ENCODE data around the gene RCL1. TPM values are rescaled to one million over a fixed set of nuclear protein-coding genes. Genes with fewer than 3 reads are reported as not detected.

RCL1 gene
- total RNA-seq, 2 experiments from 2014 or later, result 16.8 TPM

GRCh38 chr9:4849369-4849768, 56.6 kb downstream of the RCL1 start:
- Mint-ChIP-seq H3K4me3 (no peak overlapping the region), H3K4me1 (ENCODE audit: low read depth) (peaks cover 3% of the 10 kb centered on the region), H3K9me3 (ENCODE audit: insufficient read depth) (no peaks in the 10 kb centered on the region), H3K36me3 (ENCODE audit: low read depth) (peaks cover 30% of the 10 kb centered on the region), H3K27me3 (ENCODE audit: low read depth) (no peaks in the 10 kb centered on the region), H3K27ac (no peak overlapping the region)
- DNase-seq, result no peak
- ATAC-seq, result no peak
- CTCF ChIA-PET, result interaction anchor here (0.9 to 3.8 kb wide), 5 partner anchors 11 to 576 kb away, joined by 3 to 26 read pairs (median 9); partner anchors contain the start of gene JAK2
- POLR2A ChIA-PET, result no interaction called here

DNA sequence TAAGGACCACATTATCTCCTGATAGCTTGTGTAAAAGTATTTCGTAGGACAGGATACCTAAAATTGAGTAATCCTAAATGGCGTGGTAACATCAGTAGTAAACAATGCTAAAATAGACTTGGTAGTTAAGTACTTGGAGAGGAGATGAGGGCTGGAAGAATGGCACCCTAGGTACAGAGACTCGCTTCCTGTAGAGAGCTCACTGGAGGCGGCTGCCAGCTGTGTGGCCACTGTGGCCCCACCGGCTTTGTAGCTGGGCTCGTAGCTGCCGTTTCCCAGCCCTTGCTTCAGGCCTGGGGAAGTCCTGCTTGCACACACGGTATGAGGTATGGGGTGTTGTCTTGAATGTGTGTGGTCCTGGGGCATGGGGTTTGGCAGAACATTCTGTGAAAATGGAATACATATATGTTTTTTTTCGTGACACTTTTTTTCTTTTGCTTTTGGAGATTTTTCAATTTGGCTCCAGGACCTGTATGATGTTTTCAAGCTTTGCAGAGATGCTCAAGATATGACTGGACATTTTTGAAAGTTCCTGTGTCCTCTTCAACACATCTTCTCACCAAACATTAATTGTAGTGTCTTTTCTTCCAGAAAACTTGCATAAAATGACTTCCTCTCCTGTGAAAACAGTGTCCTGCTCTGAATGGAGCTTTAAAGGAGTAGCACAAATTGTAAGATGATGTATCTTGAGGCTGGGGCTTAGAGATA, 58.0 kb downstream of the RCL1 start:
- H3K4me1 Mint-ChIP-seq (ENCODE audit: low read depth), result peaks cover 6% of the 10 kb centered on the region
- H3K9me3 Mint-ChIP-seq (ENCODE audit: insufficient read depth), result no peaks in the 10 kb centered on the region
- no peaks in the 10 kb centered on the region for H3K27me3 Mint-ChIP-seq (ENCODE audit: low read depth)
- H3K36me3 Mint-ChIP-seq (ENCODE audit: low read depth), result peaks cover 24% of the 10 kb centered on the region
- ChIA-PET POLR2A (interaction anchor here (0.6 to 0.8 kb wide), 3 partner anchors 11 to 36 kb away, joined by 3 to 6 read pairs (median 3); no protein-coding TSS in a partner anchor), CTCF (interaction anchor here (1.0 to 3.8 kb wide), 8 partner anchors 9 to 574 kb away, joined by 3 to 26 read pairs (median 6); partner anchors contain the start of gene JAK2)
- H3K4me3 Mint-ChIP-seq, result no peak overlapping the region
- ATAC-seq, result no peak
- H3K27ac Mint-ChIP-seq, result no peak overlapping the region
- no peak for DNase-seq

GRCh38 chr9:4852419-4852818, 59.7 kb downstream of the RCL1 start:
- ChIA-PET CTCF (interaction anchor here (0.9 to 3.8 kb wide), 5 partner anchors 13 to 136 kb away, joined by 3 to 26 read pairs (median 6); no protein-coding TSS in a partner anchor), POLR2A (no interaction called here)
- DNase-seq, result no peak

DNA sequence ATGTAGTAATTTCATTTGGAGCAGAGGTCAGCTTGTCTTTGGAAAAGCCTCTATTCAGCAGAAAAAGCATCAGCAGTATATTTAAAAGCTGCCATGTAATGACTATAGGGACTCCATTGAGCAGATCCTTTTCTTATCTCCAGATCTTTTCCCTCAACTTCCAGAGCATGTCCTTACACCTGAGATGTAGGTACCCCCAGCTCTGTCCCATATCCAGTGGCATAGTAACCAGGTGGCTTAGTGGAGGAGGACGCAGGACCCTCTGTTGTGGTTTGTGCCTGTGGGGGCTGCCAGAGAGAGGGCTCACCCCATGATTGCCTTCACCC, 61.5 kb downstream of the RCL1 start:
- POLR2A ChIA-PET, result no interaction called here
- no peak for ATAC-seq

More at GRCh38 chr9:4852419-4852818, 59.7 kb downstream of the RCL1 start:
- ATAC-seq, result no peak
- Mint-ChIP-seq H3K27ac (no peak overlapping the region), H3K9me3 (ENCODE audit: insufficient read depth) (no peaks in the 10 kb centered on the region), H3K4me3 (no peak overlapping the region), H3K4me1 (ENCODE audit: low read depth) (peaks cover 13% of the 10 kb centered on the region), H3K27me3 (ENCODE audit: low read depth) (no peaks in the 10 kb centered on the region), H3K36me3 (ENCODE audit: low read depth) (peaks cover 30% of the 10 kb centered on the region)

GRCh38 chr9:4855841-4856240, 63.1 kb downstream of the RCL1 start:
- Mint-ChIP-seq H3K4me3 (no peak overlapping the region), H3K27me3 (ENCODE audit: low read depth) (no peaks in the 10 kb centered on the region), H3K27ac (no peak overlapping the region), H3K4me1 (ENCODE audit: low read depth) (peaks cover 13% of the 10 kb centered on the region), H3K9me3 (ENCODE audit: insufficient read depth) (no peaks in the 10 kb centered on the region), H3K36me3 (ENCODE audit: low read depth) (peaks cover 46% of the 10 kb centered on the region)
- ATAC-seq, result no peak
- CTCF ChIA-PET, result interaction anchor here (1.1 to 1.3 kb wide), 2 partner anchors 68 to 96 kb away, joined by 3 read pairs; no protein-coding TSS in a partner anchor
- POLR2A ChIA-PET, result no interaction called here
- no peak for DNase-seq

More for the DNA sequence above, 61.5 kb downstream of the RCL1 start:
- Mint-ChIP-seq H3K27ac (no peak overlapping the region), H3K27me3 (ENCODE audit: low read depth) (no peaks in the 10 kb centered on the region), H3K9me3 (ENCODE audit: insufficient read depth) (no peaks in the 10 kb centered on the region), H3K4me1 (ENCODE audit: low read depth) (peaks cover 13% of the 10 kb centered on the region), H3K4me3 (no peak overlapping the region), H3K36me3 (ENCODE audit: low read depth) (peaks cover 45% of the 10 kb centered on the region)
- no peak for DNase-seq
- CTCF ChIA-PET, result interaction anchor here (1.1 to 1.2 kb wide), 3 partner anchors 16 to 133 kb away, joined by 3 to 4 read pairs (median 3); no protein-coding TSS in a partner anchor

DNA sequence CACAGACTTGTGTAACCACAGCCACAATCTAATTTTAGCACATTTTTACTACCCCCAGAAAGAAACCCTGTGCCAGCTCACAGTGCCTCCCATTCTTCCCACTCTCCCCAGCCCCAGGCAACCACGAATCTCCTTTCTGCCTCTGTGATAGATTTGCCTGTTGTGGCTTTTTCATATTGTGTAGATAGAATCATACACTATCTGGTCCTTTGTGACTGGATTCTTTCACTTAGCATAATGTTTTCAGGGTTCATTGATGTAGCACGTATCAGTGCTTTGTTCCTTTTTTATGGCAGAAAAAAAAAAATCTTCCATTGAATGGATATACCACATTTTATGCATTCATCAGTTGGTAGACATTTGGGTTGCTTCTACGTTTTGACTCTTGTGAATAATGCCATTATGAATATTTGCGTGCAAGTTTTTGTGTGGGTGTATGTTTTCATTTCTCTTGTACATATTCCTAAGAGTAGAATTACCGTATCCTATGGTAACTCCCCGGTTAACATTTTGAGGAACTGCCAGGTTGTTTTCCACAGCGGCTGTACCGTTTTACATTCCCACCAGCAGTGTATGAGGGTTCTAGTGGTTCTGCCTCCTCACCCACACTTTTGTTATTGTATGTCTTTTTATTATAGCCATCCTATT, 64.5 kb downstream of the RCL1 start:
- CTCF ChIA-PET, result no interaction called here
- no peak overlapping the region for H3K27ac Mint-ChIP-seq
- H3K4me3 Mint-ChIP-seq, result no peak overlapping the region
- peaks cover 10% of the 10 kb centered on the region for H3K4me1 Mint-ChIP-seq (ENCODE audit: low read depth)
- no peaks in the 10 kb centered on the region for H3K9me3 Mint-ChIP-seq (ENCODE audit: insufficient read depth)
- DNase-seq (no peak), ATAC-seq (no peak)
- H3K27me3 Mint-ChIP-seq (ENCODE audit: low read depth), result no peaks in the 10 kb centered on the region
- peaks cover 46% of the 10 kb centered on the region for H3K36me3 Mint-ChIP-seq (ENCODE audit: low read depth)
- POLR2A ChIA-PET, result no interaction called here

DNA sequence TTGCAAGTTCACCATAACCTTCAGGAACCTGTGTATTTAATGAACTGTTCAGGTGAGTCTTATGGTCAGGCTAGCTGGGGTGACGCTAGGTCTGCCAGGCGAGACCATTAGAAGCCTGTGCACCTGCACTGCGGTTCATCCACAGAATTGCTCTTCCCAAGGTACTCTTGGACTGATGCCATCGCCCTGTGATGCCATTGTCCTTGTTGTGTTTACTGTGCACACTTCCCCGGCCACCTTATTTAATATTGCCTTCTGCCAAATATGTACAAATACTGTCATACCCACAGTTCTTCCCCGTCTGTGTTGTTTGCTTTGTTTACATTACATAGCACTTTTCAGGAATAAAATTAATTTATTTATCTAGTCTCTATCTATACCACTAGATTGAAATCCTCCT, 66.3 kb downstream of the RCL1 start:
- Mint-ChIP-seq H3K27me3 (ENCODE audit: low read depth) (no peaks in the 10 kb centered on the region), H3K36me3 (ENCODE audit: low read depth) (peaks cover 39% of the 10 kb centered on the region), H3K9me3 (ENCODE audit: insufficient read depth) (no peaks in the 10 kb centered on the region), H3K4me3 (no peak overlapping the region), H3K4me1 (ENCODE audit: low read depth) (peaks cover 15% of the 10 kb centered on the region), H3K27ac (no peak overlapping the region)
- DNase-seq (no peak), ATAC-seq (no peak)
- CTCF ChIA-PET, result no interaction called here
- POLR2A ChIA-PET, result no interaction called here

DNA sequence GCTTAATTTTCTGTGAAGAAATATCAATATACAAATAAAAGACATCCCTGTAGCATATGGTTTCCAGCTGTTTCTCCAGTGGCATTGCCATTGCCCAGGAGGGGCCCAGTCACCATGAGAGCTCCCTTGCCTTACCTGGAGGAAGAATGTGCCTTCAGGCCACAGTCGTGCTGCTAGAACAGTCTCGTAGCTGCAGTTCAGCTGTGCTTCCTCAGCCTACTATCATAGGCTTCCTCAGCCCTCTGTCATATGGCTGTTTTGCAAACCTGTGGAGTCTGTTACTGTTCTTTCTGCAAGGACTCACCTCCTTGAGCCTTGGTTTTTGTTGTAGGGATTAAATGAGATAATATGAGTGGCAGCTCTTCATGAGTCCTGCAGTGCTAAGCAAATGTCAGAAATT, 67.6 kb downstream of the RCL1 start:
- Mint-ChIP-seq H3K27me3 (ENCODE audit: low read depth) (no peaks in the 10 kb centered on the region), H3K36me3 (ENCODE audit: low read depth) (peaks cover 36% of the 10 kb centered on the region)

DNA sequence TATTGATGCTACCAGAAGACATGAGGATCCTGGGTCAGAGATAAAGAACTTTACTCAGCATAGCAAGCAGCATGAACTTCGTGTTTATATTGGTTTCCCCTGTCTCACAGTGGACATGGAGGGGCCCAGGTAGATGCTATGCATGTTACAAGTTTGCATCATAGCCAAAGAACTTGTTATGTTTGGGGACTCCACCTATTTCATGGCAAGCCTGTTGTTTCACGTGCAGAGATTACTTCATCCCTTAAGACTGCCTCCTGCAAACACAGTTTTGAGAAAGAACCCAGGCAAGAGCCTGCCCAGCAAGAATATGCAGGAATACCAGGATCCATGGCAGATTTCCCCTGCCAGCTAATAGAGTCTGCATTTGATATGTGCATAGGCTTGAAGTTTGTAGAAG, 68.4 kb downstream of the RCL1 start:
- ATAC-seq (no peak), DNase-seq (no peak)
- POLR2A ChIA-PET, result no interaction called here
- Mint-ChIP-seq H3K36me3 (ENCODE audit: low read depth) (peaks cover 36% of the 10 kb centered on the region), H3K27me3 (ENCODE audit: low read depth) (no peaks in the 10 kb centered on the region), H3K4me3 (no peak overlapping the region), H3K4me1 (ENCODE audit: low read depth) (peaks cover 23% of the 10 kb centered on the region), H3K27ac (no peak overlapping the region), H3K9me3 (ENCODE audit: insufficient read depth) (no peaks in the 10 kb centered on the region)
- CTCF ChIA-PET, result no interaction called here

More for the DNA sequence above, 67.6 kb downstream of the RCL1 start:
- H3K4me3 Mint-ChIP-seq, result no peak overlapping the region
- H3K27ac Mint-ChIP-seq, result no peak overlapping the region
- peaks cover 16% of the 10 kb centered on the region for H3K4me1 Mint-ChIP-seq (ENCODE audit: low read depth)
- no peak for DNase-seq
- ChIA-PET CTCF (interaction anchor here (1.1 to 1.2 kb wide), 2 partner anchors 10 to 128 kb away, joined by 3 read pairs; no protein-coding TSS in a partner anchor), POLR2A (no interaction called here)
- no peaks in the 10 kb centered on the region for H3K9me3 Mint-ChIP-seq (ENCODE audit: insufficient read depth)
- no peak for ATAC-seq

- no peak overlapping the region for H3K4me3 Mint-ChIP-seq
- H3K27me3 Mint-ChIP-seq (ENCODE audit: low read depth), result no peaks in the 10 kb centered on the region
- peaks cover 28% of the 10 kb centered on the region for H3K4me1 Mint-ChIP-seq (ENCODE audit: low read depth)
- POLR2A ChIA-PET, result interaction anchor here (1.0 to 1.5 kb wide), 2 partner anchors 12 to 69 kb away, joined by 3 to 4 read pairs; partner anchors contain the start of gene RCL1
- no peak overlapping the region for H3K27ac Mint-ChIP-seq
- no peaks in the 10 kb centered on the region for H3K9me3 Mint-ChIP-seq (ENCODE audit: insufficient read depth)
- CTCF ChIA-PET, result interaction anchor here (0.5 to 1.8 kb wide), 4 partner anchors 9 to 127 kb away, joined by 3 to 4 read pairs (median 3); partner anchors contain the start of gene JAK2
- H3K36me3 Mint-ChIP-seq (ENCODE audit: low read depth), result peaks cover 33% of the 10 kb centered on the region
- ATAC-seq (no peak), DNase-seq (no peak)
Observed at GRCh38 chr9:4861736-4862451, 69.2 kb downstream of the RCL1 start.

DNA sequence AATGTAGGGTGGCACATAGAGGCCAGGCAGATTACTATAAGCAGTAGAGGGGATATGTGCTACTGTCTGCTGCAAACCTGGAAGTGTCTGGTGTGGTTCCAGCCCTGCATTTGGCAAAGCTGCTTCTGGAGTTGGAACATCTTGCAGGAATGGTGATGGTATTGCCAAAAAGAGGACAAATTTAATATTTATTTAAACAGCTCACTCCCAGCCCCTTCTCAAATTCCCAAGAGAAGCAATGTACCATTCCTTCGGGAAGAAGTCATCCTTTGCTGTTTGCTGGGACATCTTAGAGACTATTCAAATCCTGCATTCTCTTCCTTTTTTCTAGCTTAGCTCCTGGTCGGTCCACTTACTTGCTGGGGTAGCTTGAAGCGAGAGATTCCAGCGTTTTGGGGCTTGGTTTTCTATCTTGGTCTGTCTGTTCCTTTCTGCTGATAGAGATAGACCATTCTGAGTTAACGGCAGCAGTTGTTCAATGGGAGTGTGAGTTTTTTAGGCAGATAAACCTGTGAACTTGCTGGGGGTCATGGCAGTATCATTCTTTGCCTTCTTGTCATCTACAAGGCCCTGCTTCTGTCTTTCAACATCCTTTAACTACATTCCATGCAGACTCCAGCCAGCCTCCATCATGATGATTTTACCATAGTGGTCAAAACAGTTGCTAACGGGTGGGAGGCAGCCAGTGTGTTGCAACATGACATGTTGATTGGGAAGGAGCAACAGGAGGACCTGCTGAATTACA, 69.9 kb downstream of the RCL1 start:
- no peak for DNase-seq
- Mint-ChIP-seq H3K9me3 (ENCODE audit: insufficient read depth) (no peaks in the 10 kb centered on the region), H3K36me3 (ENCODE audit: low read depth) (peaks cover 29% of the 10 kb centered on the region), H3K4me3 (no peak overlapping the region), H3K4me1 (ENCODE audit: low read depth) (peaks cover 23% of the 10 kb centered on the region), H3K27ac (no peak overlapping the region), H3K27me3 (ENCODE audit: low read depth) (no peaks in the 10 kb centered on the region)
- no peak for ATAC-seq
- ChIA-PET CTCF (interaction anchor here (1.0 to 1.8 kb wide), 4 partner anchors 8 to 126 kb away, joined by 3 to 4 read pairs (median 3); partner anchors contain the start of gene JAK2), POLR2A (interaction anchor here (0.6 to 1.5 kb wide), 3 partner anchors 12 to 404 kb away, joined by 3 to 4 read pairs (median 3); partner anchors contain the start of gene RCL1)
